GM19397 (cell line): ENCODE results near the gene ACSM4.
"Not testable (repeated sequence)": the region's sequence is repeated elsewhere in the genome, so short reads cannot be mapped to it uniquely, and the experiment has no call there.

Experiments
- ATAC-seq: cut with Tn5 transposase; IDR thresholded peaks from one replicate; pipeline ENCODE4 v1.9.1; 2021; ENCODE audit warnings: mild to moderate bottlenecking, moderate library complexity; ENCODE audit not compliant: unreplicated experiment

Gene ACSM4

GRCh38 chr12:7337790-7338189, 33.9 kb downstream of the ACSM4 start:
- not testable (repeated sequence) for ATAC-seq

GRCh38 chr12:7339675-7340074, 35.8 kb downstream of the ACSM4 start:
- no peak for ATAC-seq

- ATAC-seq, result no peak
These were observed 41.1 kb downstream of the ACSM4 start for GRCh38 chr12:7344833-7345606.

- no peak for ATAC-seq
These were observed 42.8 kb downstream of the ACSM4 start for GRCh38 chr12:7346551-7347225.

GRCh38 chr12:7349418-7349817, 45.5 kb downstream of the ACSM4 start:
- ATAC-seq, result no peak

GRCh38 chr12:7351177-7351576, 47.3 kb downstream of the ACSM4 start:
- no peak for ATAC-seq

GRCh38 chr12:7352661-7353060, 48.8 kb downstream of the ACSM4 start:
- ATAC-seq, result no peak

GRCh38 chr12:7354529-7354928, 50.7 kb downstream of the ACSM4 start:
- ATAC-seq, result no peak

- ATAC-seq, result no peak
These were observed 57.4 kb downstream of the ACSM4 start for GRCh38 chr12:7361265-7361664.

GRCh38 chr12:7362734-7363133, 58.9 kb downstream of the ACSM4 start:
- no peak for ATAC-seq

GRCh38 chr12:7369274-7369729, 65.4 kb downstream of the ACSM4 start:
- no peak for ATAC-seq

GRCh38 chr12:7373226-7373625, 69.4 kb downstream of the ACSM4 start:
- no peak for ATAC-seq

- no peak for ATAC-seq
These were observed 70.7 kb downstream of the ACSM4 start for GRCh38 chr12:7374423-7375144.

- no peak for ATAC-seq
These were observed 71.3 kb downstream of the ACSM4 start for GRCh38 chr12:7375145-7375543.

GRCh38 chr12:7376196-7376595, 72.3 kb downstream of the ACSM4 start:
- ATAC-seq, result no peak
